NCI-H2227 (cell line): ENCODE results near the gene GTF3C2.

Experiments used
- DNase-seq: peaks from one replicate; lab custom pipeline; 2025; ENCODE audit not compliant: unreplicated experiment; lab: John Stamatoyannopoulos, UW

GTF3C2 gene, protein sequence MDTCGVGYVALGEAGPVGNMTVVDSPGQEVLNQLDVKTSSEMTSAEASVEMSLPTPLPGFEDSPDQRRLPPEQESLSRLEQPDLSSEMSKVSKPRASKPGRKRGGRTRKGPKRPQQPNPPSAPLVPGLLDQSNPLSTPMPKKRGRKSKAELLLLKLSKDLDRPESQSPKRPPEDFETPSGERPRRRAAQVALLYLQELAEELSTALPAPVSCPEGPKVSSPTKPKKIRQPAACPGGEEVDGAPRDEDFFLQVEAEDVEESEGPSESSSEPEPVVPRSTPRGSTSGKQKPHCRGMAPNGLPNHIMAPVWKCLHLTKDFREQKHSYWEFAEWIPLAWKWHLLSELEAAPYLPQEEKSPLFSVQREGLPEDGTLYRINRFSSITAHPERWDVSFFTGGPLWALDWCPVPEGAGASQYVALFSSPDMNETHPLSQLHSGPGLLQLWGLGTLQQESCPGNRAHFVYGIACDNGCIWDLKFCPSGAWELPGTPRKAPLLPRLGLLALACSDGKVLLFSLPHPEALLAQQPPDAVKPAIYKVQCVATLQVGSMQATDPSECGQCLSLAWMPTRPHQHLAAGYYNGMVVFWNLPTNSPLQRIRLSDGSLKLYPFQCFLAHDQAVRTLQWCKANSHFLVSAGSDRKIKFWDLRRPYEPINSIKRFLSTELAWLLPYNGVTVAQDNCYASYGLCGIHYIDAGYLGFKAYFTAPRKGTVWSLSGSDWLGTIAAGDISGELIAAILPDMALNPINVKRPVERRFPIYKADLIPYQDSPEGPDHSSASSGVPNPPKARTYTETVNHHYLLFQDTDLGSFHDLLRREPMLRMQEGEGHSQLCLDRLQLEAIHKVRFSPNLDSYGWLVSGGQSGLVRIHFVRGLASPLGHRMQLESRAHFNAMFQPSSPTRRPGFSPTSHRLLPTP

DNA sequence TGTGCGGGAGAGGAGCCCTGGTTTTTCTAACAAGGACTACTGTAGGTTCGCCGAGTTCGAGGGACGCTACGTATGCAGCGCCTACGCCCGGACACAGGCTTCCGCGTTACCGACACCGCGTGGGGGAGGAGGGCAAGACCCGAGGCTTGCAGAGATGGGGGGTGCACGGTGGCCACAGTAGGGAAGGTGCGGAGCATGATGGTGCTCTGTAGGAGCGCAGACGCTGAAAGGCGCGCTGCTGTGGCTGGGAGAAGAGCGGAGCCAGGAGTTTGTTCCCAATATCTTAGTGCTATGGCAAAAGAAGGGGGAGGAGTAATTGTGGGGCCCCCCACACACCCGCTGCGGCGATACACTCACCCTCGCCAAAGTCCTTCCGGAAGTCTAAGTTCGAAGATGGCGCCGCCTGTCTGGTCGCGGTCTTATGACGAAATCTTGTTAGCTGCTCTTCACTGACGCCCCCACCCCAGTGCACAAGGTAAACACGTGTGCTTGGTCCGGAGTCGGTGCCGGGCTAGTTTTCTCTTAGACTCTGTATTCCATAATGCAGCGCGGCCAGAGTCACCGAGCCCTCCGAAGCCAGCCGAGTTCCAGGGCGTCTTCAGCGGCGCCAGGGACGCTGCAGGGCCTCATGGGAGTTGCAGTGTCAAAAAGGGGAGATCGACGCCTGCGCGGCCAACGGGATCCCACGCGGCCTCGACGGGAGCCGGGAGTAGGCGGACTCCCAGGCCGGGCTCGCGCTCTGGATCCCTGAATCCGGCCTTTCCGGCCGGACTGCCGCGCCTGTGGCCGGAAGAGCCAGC, at the start of gene GTF3C2:
TSS of gene GTF3C2 (minus strand) at position 383 of the 800 bp plus-strand sequence. CDS start 13,210 bp downstream, outside the sequence.
- peak; percentile 98 for DNase-seq

DNA sequence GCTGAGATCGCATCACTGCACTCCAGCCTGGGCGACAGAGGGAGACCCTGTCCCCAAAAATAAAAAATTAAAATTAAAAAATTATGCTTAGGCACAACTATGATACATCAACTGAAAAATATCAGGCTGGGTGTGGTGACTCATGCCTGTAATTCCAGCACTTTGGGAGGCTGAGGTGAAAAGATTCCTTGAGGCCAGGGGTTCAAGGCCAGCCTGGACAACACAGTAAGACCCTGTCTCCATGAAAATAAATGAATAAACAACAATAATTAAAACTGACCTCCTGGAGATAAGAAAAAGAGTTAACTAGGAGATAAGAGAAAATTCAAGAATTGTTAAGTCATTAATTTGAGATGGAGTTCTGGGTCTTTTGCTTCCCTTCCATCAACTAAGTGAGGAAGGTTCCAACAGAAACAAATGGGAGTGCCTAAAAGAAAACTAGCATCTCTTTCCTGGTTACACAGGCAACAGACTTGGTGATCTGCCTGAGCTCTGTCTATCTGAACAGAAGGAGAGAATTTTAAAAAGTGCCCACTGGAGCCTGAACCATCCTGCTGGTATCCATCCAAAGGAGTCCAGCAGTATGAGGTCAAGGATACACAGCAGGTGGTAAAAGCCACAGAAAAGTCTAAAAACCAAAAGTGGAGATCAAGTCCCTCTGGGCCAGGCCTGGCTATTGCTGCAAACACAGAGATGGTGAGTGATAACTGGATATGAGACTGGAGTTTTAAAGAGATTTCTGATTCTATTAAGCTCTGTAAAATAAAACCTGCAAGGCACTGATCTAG, 44.0 kb upstream of the GTF3C2 start:
- DNase-seq, result no peak

DNA sequence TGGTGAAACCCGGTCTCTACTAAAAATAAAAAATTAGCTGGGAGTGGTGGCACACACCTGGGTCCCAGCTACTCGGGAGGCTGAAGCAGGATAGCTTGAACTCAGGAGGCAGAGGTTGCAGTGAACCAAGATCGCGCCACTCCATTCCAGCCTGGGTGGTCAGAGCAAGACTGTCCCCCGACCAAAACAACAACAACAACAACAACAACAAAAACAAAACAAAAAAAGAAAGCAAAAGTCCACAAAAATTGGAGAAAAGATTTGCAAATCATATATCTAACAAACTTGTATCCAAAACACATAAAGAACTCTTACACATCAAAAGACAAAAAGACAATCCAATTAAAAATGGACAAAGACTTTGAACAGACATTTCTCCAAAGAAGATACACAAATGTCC, 42.4 kb upstream of the GTF3C2 start:
- DNase-seq, result no peak

DNA sequence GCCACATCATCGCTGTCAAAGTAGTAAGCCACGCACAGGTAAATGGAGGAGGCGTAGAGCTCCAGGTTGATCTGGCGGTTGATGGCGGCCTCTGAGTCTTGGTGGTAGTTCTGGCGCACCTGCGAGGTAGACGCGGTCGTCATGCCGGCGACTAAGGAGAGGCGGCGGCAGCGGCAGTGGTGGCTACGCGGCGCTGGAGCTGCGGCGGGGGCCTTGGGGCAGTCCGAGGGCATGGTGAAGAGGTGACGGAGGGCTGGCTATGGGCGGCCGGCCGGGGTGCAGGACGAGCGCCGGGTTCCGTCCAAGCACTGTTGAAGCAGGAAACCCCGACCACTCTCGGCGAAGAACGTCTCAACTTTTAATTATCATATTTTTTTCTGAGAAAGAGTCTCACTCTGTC, 36.7 kb upstream of the GTF3C2 start:
- no peak for DNase-seq

DNA sequence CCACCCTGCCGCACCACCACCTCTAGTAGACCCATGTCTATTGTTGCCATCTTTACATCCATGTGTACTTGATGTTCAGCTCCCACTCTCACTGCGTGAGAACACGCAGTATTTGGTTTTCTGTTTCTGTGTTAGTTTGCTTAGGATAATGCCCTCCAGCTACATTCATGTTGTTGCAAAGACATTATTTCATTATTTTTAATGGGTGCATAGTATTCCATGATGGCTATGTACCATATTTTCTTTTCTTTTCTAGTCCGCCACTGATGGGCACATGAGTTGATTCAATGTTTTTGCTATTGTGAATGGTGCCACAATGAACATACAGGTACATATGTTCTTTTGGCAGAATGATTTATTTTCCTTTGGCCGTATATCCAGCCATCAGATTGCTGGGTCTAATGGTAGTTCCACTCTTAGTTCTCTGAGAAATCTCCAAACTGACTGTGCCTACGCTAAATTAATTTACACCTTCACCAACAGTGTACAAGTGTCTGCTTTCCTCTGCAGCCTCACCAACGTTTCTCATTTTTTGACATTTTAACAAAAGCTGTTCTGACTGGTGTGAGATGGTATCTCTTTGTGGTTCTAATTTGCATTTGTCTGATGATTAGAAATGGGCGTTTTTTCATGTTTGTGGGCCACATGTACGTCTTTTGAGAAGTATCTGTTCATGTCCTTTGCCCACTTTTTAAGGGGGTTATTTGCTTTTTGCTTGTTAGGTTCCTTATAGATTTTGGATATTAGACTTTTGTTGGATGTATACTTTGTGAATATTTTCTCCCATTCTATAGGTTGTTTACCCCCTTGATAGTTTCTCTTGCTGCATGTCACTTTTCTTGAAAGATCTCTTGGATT, 34.5 kb upstream of the GTF3C2 start:
- no peak for DNase-seq

DNA sequence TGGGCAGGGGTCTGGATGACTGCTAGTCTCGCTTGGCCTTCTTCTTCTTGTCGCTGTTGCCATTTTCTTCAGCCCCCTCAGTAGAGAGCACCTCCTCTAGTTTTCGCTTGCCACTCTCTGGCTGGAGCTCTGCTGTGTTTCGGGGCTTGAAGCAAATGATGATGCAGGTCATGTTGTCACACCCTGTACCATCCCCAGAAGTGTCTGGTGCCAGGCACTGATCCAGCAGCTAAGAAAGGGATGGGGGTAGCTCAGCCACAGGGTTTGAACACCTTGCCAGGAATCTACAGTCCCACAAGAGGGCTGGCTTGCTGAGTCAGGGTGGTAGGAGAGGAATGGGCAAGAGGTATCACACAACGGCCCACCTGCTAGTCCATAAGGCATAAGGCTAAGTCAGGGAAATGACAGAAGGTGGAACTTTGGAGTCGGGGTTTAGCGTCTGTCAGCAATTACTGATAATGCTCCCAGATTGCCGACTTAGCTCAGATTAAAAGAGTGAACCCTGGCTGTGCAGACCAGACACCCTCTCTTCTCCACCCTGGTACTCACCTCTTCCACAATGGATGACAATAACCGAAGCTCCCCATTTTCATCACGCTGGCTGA, 25.1 kb upstream of the GTF3C2 start:
- DNase-seq, result no peak

DNA sequence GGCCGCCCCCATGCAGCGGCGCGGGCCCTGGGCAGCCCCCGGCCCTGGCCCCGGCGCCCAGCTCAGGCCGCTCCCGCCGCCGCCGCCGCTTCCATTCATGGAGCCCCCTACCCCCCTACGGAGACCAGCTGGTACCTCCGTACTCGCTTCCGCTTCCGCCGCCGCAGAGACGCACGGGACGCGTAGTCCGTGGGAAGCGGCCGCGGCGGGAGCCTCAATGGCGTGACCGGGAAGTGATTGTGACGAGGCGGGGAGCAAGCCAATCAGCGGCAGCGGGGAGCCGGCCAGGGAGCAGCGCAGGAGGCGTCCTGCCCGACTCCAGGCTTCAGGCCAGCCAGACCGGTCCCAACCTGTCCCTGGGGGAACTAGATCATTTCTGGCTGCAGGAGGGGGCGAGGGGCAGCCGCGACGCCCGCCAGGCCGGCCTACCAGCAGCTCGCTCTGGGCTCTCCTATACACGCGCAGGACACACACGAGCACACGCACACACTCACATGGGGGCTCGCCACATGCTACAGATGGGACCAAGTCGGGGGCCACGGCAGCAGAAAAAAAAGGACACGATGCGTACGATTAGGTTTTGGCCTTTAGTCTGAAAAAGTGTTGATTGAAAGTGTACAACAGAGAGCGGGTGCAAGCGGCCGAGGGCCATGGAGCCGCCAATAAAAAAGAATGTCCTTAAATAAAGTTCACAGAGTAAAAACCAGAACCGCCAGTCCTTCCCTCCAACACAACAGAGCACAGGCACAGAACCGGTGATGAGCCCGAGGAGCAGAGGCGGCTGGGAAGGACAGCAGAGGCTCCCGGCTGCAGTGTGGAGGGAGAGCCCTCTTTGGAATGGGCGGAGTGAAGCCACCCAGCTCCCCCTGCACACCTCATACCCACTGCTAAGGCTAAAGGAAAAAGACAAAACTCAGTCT, 24.3 kb upstream of the GTF3C2 start, which contains the start of gene ZNF513:
TSS of gene ZNF513 (minus strand) at position 109 of the 920 bp plus-strand sequence. CDS start 208 bp downstream, outside the sequence.
- peak; percentile 99 for DNase-seq

DNA sequence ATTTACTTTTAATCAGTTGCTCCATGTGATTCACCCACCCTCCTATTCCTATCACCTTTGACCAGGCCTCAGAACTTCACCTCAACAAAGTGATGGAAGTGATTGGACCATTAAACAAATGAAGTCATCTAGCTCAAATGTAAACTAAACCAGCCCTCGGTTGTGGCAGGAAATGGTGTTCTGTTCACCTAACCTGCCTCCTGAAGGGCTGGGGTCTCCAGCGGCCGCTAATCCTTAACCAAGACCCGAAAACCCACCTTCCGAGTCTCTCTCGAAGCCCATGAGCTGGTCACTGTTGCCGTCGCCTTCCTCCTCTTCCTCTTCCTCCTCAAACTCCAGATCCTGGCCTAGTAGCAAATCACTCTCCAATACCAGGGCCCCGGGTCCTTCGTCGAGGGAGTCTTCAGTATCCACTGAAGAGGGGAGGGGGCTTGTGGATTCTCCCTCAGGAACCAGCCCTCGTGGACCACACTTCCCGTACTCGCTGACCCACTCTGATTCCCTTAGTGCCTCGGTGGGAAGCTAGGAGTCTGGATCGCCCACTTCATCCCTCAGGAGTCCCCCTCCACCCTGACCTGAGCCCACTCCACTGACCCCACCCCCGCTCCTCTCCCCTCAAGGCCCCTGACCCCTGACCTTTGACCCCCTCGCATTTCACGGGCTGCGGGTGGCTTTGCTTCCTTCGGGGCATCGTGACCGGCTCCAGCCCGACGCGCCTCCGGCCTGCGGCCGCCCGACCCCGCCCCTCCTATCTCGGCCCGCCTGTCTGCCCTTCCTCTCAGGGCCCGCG, 23.5 kb upstream of the GTF3C2 start:
- DNase-seq, result peak; percentile 85

DNA sequence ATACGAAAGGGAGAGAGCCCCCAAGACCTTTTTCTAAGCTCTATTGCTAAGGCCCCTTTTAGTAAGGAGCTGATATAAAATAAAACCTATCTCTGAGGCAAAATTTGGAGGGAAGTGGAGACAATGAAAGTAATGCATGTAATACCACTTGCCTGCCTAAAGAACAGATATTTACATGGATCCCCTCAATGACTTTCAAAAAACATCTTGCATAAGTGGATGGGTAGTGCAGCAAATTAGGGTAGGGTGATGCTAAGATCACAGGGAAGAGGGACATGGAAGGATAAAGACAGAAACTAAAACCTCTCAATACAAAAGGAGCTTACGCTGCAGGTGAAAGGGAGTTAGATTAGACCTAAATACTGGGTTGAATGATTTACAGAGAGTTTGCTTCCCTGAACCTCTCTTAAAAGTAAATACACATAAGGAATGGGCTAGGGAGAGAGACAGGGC, 22.8 kb upstream of the GTF3C2 start:
- no peak for DNase-seq

DNA sequence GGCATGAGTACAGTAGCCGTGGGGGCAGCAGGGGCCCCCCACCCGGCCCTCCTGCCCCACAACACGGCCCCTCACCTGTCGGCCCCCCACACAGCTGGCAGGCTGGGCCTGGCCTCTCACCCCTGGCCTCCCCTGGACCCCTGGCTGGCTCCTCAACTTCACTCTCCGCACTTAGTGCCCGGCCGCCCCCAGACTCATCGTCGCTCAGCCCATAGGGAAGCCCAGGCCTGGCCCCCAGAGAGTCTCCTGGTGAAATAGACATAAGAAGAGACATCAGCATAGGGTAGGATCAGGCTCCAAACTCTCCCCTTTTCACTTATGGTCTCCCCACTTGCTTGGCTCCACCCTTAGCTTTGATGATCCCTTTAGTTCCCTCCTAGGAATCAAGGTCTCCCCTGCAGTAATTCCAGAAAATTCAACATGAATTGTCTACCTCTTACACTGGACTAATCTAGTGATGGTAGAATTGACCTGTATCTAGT, 22.3 kb upstream of the GTF3C2 start:
- no peak for DNase-seq

DNA sequence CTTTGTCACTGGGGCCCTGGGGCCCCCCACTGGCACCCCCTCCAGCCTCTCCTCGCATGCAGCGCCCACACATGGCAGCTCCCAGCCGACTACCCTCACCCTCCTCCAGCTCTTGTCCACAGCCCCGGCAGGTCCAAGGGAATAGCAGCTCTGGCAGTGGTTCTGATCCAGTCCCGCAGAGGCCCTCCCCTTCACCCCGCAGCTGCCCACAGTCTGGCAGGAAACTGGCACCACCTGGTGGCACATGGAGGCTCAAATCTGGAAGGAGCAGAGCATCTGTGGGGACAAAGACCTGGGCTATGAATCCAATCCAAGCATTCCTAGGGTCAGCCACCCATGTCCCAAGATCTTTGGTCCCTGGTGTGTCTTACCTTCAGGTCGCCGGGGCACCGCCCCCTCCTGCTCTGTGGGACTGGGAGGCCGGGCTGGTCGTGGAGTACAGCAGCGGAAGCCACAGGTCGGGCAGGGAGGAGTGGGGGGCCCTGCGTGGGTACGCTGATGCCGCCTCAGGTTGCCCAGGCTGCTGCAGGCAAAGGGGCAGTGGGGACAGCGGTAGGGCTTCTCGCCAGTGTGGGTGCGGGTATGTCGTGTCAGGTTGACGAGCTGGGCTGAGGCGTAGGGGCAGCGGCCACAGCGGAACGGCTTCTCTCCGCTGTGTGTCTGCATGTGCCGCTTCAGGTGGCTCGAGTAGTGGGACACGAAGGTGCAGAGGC, 21.7 kb upstream of the GTF3C2 start:
- DNase-seq, result peak; percentile 26

DNA sequence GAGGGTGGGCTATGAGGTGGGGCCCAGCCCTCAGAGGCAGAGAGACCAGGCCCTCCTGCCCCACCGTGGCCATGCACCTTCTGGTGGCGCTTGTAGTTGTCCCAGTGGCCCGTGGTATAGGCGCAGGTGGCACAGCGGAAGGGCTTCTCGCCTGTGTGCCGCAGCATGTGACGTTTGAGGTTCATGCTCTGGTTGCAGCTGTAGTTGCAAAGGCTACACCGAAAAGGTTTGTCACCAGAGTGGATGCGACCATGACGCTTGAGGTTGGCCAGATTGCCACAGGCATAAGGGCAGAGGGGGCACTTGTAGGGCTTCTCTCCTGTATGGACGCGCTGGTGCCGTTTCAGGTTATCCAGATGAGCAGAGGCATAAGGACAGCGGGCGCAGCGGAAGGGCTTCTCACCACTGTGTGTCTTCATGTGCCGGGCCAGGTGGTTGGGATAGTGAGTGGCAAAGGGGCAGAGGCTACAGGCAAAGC, 21.1 kb upstream of the GTF3C2 start:
- no peak for DNase-seq

DNA sequence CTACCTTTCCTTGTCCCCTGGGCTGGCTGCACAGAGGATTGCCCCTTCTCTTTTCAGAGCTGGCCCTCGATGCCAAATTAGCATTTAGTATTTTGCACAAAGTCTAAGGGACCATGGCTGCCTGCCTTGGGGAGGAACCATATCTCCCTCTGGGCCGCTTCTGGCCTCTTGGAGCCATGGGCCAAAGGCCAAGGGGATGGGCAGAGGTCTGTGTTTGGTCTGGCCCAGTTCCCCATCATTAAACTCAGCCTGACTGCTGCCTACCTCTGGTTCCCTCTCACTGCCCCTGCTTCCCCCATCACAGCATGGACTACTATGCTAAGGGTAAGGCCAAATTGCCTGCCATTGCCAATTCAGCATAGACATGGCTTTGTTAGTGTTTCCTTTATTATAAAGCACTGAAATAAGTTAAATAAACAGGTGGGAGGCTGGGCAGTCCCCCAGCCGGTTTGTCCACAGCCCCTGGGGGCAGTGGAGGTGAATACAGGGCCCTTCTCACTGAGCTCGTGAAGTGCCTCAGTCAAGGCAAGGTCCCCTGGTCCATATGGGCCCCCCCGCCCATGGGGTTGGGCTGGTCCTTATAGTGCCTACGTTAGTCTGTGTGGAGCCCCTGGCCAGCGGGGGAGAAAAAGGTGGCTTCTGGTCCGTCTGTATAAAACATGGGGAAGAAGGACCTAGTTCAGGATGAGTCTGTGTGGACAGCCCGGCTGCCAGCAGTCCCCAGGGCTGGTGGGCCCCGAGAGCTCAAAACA, 20.5 kb upstream of the GTF3C2 start:
- no peak for DNase-seq

DNA sequence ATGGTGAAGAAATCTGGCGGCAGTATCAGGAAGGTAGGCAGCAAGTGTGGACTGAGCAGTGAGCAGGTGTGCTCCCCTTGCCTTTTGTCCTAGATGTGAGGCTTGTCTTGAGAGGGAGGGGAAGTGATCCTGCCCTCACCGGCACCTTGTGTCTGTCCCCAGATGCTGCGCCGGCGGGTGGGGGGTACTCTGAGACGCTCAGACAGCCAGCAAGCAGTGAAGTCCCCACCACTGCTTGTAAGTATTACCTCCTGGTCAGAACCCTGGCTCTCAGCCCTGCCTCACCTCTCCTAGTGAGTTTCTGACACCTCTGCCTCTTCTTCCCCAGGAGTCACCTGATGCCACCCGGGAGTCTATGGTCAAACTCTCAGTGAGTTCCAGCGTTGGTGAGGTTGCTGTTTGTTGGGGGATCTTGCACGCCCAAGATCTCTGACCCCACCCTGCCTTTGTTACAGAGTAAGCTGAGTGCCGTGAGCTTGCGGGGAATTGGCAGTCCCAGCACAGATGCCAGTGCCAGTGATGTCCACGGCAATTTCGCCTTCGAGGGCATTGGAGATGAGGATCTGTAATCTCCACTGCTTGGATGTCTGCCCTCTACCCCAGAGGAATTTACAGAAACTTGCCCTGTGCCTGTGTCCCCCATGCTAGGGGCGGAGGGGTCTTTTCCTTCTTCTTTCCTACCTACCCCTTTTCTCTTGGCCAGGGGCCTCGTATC, 19.7 kb upstream of the GTF3C2 start:
- no peak for DNase-seq
